Measurements from ENCODE around the gene MVP. TPM values are rescaled to one million over a fixed set of nuclear protein-coding genes. Genes with fewer than 3 reads are reported as not detected.

MVP gene
- total RNA-seq, 1 donor: 273 TPM

DNA sequence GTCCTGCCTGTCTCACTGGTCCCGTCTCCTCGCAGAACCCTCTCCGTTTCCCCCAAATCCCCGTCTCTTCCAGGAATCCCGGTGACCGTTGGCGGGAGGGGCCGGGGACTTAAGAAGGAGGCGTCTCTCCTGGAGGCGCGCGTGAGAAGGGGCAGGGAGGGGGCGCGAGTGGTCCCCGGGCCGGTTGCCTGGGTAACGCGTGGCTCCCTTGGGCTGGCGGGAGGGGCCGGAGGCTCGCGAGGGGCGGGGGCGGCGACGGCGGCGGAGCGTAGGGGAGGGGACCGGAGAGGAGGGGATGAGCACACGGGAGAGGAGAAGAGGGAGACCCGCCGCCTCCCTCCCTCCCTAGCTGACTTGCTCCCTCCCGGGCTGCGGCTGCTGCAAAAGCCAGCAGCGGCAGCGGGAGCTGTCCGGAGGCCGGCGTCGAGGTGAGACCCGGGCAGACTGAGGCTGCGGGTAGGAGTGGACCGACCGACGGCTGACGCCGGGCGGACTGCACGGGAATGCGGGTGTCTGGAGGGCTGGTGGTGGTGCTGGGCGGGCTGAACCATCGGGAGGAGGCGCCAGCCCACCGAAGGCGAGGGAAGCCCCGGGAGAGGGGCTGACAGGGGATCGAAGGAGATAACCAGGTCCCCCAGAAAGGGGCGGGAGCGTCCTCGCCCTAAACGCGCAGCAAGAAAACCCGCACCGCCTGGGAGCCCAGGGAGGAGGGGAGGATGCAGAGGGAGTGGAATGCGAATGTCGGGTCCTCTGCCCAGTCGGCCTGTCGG, 8.2 kb upstream of the MVP start, which contains the start of gene PRRT2:
PRRT2 (plus strand) TSS at position 298 of the 770 bp plus-strand sequence. CDS start 862 bp downstream, outside the sequence.
- peak; percentile 90 for DNase-seq (ENCODE audit: insufficient read length, low spot score, missing footprints)
- Histone ChIP-seq H3K36me3 (ENCODE audit: insufficient read depth, low read length) (peaks cover 18% of the 10 kb centered on the region), H3K9me3 (ENCODE audit: low read depth, low read length) (no peaks in the 10 kb centered on the region), H2AFZ (ENCODE audit: low read length) (peak within 1 kb of the TSS; percentile 80), H3K4me2 (ENCODE audit: insufficient read depth, low read length) (peak within 1 kb of the TSS; percentile 98), H3K27ac (ENCODE audit: low read depth, low read length) (peak within 1 kb of the TSS; percentile 65), H3K4me3 (ENCODE audit: insufficient read depth, low read length) (peak within 1 kb of the TSS; percentile 76), H4K20me1 (ENCODE audit: insufficient read depth, low read length) (peaks cover 19% of the 10 kb centered on the region), H3K4me1 (ENCODE audit: insufficient read depth, low read length) (peaks cover 58% of the 10 kb centered on the region), H3K27me3 (ENCODE audit: insufficient read depth, low read length) (no peaks in the 10 kb centered on the region), H3K79me2 (ENCODE audit: insufficient read depth, low read length) (peaks cover 23% of the 10 kb centered on the region)
- TF ChIP-seq, protein P1, sequence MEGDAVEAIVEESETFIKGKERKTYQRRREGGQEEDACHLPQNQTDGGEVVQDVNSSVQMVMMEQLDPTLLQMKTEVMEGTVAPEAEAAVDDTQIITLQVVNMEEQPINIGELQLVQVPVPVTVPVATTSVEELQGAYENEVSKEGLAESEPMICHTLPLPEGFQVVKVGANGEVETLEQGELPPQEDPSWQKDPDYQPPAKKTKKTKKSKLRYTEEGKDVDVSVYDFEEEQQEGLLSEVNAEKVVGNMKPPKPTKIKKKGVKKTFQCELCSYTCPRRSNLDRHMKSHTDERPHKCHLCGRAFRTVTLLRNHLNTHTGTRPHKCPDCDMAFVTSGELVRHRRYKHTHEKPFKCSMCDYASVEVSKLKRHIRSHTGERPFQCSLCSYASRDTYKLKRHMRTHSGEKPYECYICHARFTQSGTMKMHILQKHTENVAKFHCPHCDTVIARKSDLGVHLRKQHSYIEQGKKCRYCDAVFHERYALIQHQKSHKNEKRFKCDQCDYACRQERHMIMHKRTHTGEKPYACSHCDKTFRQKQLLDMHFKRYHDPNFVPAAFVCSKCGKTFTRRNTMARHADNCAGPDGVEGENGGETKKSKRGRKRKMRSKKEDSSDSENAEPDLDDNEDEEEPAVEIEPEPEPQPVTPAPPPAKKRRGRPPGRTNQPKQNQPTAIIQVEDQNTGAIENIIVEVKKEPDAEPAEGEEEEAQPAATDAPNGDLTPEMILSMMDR (IDR thresholded peaks at IDR 0.05; ENCODE audit: extremely low read depth, low read depth, low read length): no peak

DNA sequence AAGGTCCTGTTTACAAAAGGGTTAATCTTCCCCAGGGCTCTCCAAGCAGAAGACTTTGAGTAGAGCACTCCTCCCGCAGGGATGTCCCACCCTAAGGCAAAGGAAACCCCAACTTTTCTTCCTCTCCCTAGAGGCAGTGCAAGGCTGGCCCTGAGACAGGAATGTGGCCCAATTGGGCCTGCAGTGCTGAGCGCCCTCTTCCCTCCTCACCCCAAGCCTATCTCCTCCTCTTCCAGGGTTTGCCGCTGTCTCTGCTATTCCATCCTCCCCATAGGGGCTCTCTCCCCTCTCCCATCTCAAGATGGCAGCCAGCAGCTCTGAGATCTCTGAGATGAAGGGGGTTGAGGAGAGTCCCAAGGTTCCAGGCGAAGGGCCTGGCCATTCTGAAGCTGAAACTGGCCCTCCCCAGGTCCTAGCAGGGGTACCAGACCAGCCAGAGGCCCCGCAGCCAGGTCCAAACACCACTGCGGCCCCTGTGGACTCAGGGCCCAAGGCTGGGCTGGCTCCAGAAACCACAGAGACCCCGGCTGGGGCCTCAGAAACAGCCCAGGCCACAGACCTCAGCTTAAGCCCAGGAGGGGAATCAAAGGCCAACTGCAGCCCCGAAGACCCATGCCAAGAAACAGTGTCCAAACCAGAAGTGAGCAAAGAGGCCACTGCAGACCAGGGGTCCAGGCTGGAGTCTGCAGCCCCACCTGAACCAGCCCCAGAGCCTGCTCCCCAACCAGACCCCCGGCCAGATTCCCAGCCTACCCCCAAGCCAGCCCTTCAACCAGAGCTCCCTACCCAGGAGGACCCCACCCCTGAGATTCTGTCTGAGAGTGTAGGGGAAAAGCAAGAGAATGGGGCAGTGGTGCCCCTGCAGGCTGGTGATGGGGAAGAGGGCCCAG, 7.3 kb upstream of the MVP start:
- TF ChIP-seq, protein P1 (IDR thresholded peaks at IDR 0.05; ENCODE audit: extremely low read depth, low read depth, low read length): no peak
- Histone ChIP-seq H3K4me2 (ENCODE audit: insufficient read depth, low read length) (peak overlapping the region; percentile 98), H3K4me3 (ENCODE audit: insufficient read depth, low read length) (peak overlapping the region; percentile 76), H3K9me3 (ENCODE audit: low read depth, low read length) (no peaks in the 10 kb centered on the region), H2AFZ (ENCODE audit: low read length) (no peak overlapping the region), H4K20me1 (ENCODE audit: insufficient read depth, low read length) (peaks cover 19% of the 10 kb centered on the region), H3K27me3 (ENCODE audit: insufficient read depth, low read length) (no peaks in the 10 kb centered on the region), H3K27ac (ENCODE audit: low read depth, low read length) (no peak overlapping the region), H3K4me1 (ENCODE audit: insufficient read depth, low read length) (peaks cover 59% of the 10 kb centered on the region), H3K36me3 (ENCODE audit: insufficient read depth, low read length) (peaks cover 18% of the 10 kb centered on the region), H3K79me2 (ENCODE audit: insufficient read depth, low read length) (peaks cover 26% of the 10 kb centered on the region)
- peak; percentile 63 for DNase-seq (ENCODE audit: insufficient read length, low spot score, missing footprints)

DNA sequence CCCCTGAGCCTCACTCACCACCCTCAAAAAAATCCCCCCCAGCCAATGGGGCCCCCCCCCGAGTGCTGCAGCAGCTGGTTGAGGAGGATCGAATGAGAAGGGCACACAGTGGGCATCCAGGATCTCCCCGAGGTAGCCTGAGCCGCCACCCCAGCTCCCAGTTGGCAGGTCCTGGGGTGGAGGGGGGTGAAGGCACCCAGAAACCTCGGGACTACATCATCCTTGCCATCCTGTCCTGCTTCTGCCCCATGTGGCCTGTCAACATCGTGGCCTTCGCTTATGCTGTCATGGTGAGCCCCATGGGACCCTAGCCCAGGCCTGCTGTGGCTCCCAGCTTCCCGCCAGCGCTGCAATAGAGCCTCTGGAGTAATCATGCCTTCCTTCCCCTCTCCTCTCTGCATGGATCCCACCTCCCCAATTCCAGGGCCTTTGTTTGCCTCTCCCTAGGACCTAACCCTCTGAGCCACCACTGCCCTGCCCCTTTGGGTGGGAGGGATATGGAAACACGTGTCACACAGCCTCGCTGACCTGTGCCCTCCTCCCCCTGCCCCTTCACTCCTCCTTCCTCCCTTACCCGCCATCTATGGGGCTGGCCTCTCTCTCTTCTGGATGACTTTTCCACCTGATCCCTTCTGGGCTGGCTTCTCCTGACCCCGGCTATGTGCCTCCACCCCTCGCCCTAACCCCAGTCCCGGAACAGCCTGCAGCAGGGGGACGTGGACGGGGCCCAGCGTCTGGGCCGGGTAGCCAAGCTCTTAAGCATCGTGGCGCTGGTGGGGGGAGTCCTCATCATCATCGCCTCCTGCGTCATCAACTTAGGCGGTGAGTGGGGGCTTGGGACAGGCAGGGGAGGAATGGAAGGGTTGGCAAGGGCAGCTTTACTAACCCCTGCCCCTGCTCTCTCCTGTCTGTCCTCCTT, 6.4 kb upstream of the MVP start:
- no peaks in the 10 kb centered on the region for H3K27me3 ChIP-seq (ENCODE audit: insufficient read depth, low read length)
- H3K79me2 ChIP-seq (ENCODE audit: insufficient read depth, low read length): peaks cover 25% of the 10 kb centered on the region
- no peaks in the 10 kb centered on the region for H3K9me3 ChIP-seq (ENCODE audit: low read depth, low read length)
- peak; percentile 73 for DNase-seq (ENCODE audit: insufficient read length, low spot score, missing footprints)
- H3K27ac ChIP-seq (ENCODE audit: low read depth, low read length): no peak overlapping the region
- H3K4me3 ChIP-seq (ENCODE audit: insufficient read depth, low read length): no peak overlapping the region
- no peak overlapping the region for H2AFZ ChIP-seq (ENCODE audit: low read length)
- no peak overlapping the region for H3K4me2 ChIP-seq (ENCODE audit: insufficient read depth, low read length)
- H3K4me1 ChIP-seq (ENCODE audit: insufficient read depth, low read length): peaks cover 50% of the 10 kb centered on the region
- H4K20me1 ChIP-seq (ENCODE audit: insufficient read depth, low read length): peaks cover 15% of the 10 kb centered on the region
- H3K36me3 ChIP-seq (ENCODE audit: insufficient read depth, low read length): peaks cover 20% of the 10 kb centered on the region
- TF ChIP-seq, protein P1 (IDR thresholded peaks at IDR 0.05; ENCODE audit: extremely low read depth, low read depth, low read length): no peak
